Thoracic aorta (tissue), 2 donors: ENCODE results near the gene HOXD1. TPM values are rescaled to one million over a fixed set of nuclear protein-coding genes. Genes with fewer than 3 reads are reported as not detected.

Source experiments
- ATAC-seq: fragments of 150-250 bp; one replicate; pipeline ENCODE4 v1.8.0; 2017; ENCODE audit warnings: low read depth; ENCODE audit not compliant: insufficient number of reproducible peaks, low FRiP score
- DNase-seq: peaks from one replicate; pipeline ENCODE4 v3.0.0-alpha.2; 2020; ENCODE audit warnings: low spot score
- H3K27ac ChIP-seq, 2 donors: fragments of 200-600 bp; sonication (generic); 1 replicate in 1 of 2; 2 replicates in 1 of 2; pipeline ENCODE4 v1.5.1; 2016; ENCODE audit warnings: mild to moderate bottlenecking in 2 of 2, moderate library complexity in 2 of 2
- H3K27me3 ChIP-seq: fragments of 200-600 bp; sonication (generic); replicated peaks from 2 replicates; pipeline ENCODE4 v1.6.0; 2016; ENCODE audit warnings: mild to moderate bottlenecking; ENCODE audit not compliant: insufficient read depth
- H3K36me3 ChIP-seq: fragments of 200-600 bp; sonication (generic); one replicate; pipeline ENCODE4 v1.5.1; 2016
- H3K4me1 ChIP-seq, 2 donors: fragments of 200-600 bp; sonication (generic); 1 replicate in 1 of 2; 2 replicates in 1 of 2; pipeline versions ENCODE4 v1.5.1 to v1.6.0; 2016; ENCODE audit warnings: low read depth in 2 of 2, mild to moderate bottlenecking in 1 of 2; ENCODE audit not compliant: control insufficient read depth in 1 of 2
- H3K4me3 ChIP-seq: fragments of 200-600 bp; sonication (generic); 2 replicates; pipeline ENCODE4 v1.5.1; 2016; ENCODE audit warnings: mild to moderate bottlenecking
- H3K9me3 ChIP-seq: fragments of 200-600 bp; sonication (generic); 2 replicates; pipeline ENCODE4 v1.5.1; 2016
- CTCF ChIP-seq: fragments of 200-600 bp; sonication (generic); IDR thresholded peaks from one replicate; pipeline ENCODE4 v1.5.1; 2019; ENCODE audit warnings: antibody characterized with exemption
- total RNA-seq, 2 donors: library from RNA; depleted of rRNA; stranded (reverse); fragments of >200 nt; gene quantifications; one replicate each; pipeline versions ENCODE4 v1.1.0 to v1.2.3, GENCODE V29; 2016

HOXD1 gene
- total RNA-seq, 2 donors from 2014 or later, result 0.71 TPM; not detected in 1

GRCh38 chr2:176177580-176178037, 10.9 kb upstream of the HOXD1 start:
- peaks cover 19% of the 10 kb centered on the region for H3K27me3 ChIP-seq
- DNase-seq (no peak), ATAC-seq (no peak)
- no peak overlapping the region for H3K27ac ChIP-seq
- H3K36me3 ChIP-seq, result no peaks in the 10 kb centered on the region
- H3K4me3 ChIP-seq, result peak overlapping the region; percentile 62
- TF ChIP-seq CTCF, result no peak
- H3K4me1 ChIP-seq, result peaks cover 0 to 11% of the 10 kb centered on the region in 2 donors
- H3K9me3 ChIP-seq, result no peaks in the 10 kb centered on the region

GRCh38 chr2:176178038-176178756, 10.3 kb upstream of the HOXD1 start:
- ATAC-seq, result no peak
- peak overlapping the region; percentile 62 for H3K4me3 ChIP-seq
- no peak for DNase-seq

GRCh38 chr2:176178757-176179295, 9.6 kb upstream of the HOXD1 start:
- Histone ChIP-seq H3K9me3 (no peaks in the 10 kb centered on the region), H3K27ac (no peak overlapping the region), H3K4me1 (peaks cover 0 to 11% of the 10 kb centered on the region in 2 donors), H3K4me3 (peak overlapping the region; percentile 62), H3K27me3 (peaks cover 15% of the 10 kb centered on the region), H3K36me3 (no peaks in the 10 kb centered on the region)
- no peak for ATAC-seq
- DNase-seq, result no peak
- TF ChIP-seq CTCF, result no peak

More at GRCh38 chr2:176178038-176178756, 10.3 kb upstream of the HOXD1 start:
- no peak for TF ChIP-seq CTCF
- Histone ChIP-seq H3K9me3 (no peaks in the 10 kb centered on the region), H3K36me3 (no peaks in the 10 kb centered on the region), H3K27me3 (peaks cover 15% of the 10 kb centered on the region), H3K4me1 (peaks cover 0 to 11% of the 10 kb centered on the region in 2 donors), H3K27ac (no peak overlapping the region)

- Histone ChIP-seq H3K4me3 (no peak overlapping the region), H3K27me3 (peaks cover 6% of the 10 kb centered on the region), H3K9me3 (no peaks in the 10 kb centered on the region), H3K4me1 (peaks cover 0 to 11% of the 10 kb centered on the region in 2 donors), H3K27ac (no peak overlapping the region), H3K36me3 (no peaks in the 10 kb centered on the region)
- no peak for TF ChIP-seq CTCF
- DNase-seq (no peak), ATAC-seq (no peak)
These were observed 6.9 kb upstream of the HOXD1 start for GRCh38 chr2:176181551-176181950.

GRCh38 chr2:176182671-176183070, 5.8 kb upstream of the HOXD1 start:
- Histone ChIP-seq H3K4me3 (no peak overlapping the region), H3K27me3 (peaks cover 6% of the 10 kb centered on the region), H3K27ac (no peak overlapping the region), H3K4me1 (peaks cover 0 to 13% of the 10 kb centered on the region in 2 donors), H3K36me3 (no peaks in the 10 kb centered on the region), H3K9me3 (no peaks in the 10 kb centered on the region)
- DNase-seq (no peak), ATAC-seq (no peak)
- TF ChIP-seq CTCF, result no peak
